Suprapubic skin (tissue), 4 donors: ENCODE data around the gene RPGRIP1. TPM values are rescaled to one million over a fixed set of nuclear protein-coding genes. Genes with fewer than 3 reads are reported as not detected.
"Not testable (repeated sequence)": the region's sequence is repeated elsewhere in the genome, so short reads cannot be mapped to it uniquely, and the experiment has no call there.

ENCODE experiments used
- DNase-seq, 2 donors: peaks; one replicate each; pipeline ENCODE4 v3.0.0-alpha.2; 2019; ENCODE audit warnings: low spot score in 2 of 2
- H3K27ac ChIP-seq: fragments of 200-600 bp; sonication (generic); one replicate; pipeline ENCODE4 v1.5.1; 2019
- H3K27me3 ChIP-seq: fragments of 200-600 bp; sonication (generic); one replicate; pipeline ENCODE4 v1.5.1; 2019
- H3K36me3 ChIP-seq: fragments of 200-600 bp; sonication (generic); one replicate; pipeline ENCODE4 v1.5.1; 2019
- H3K4me1 ChIP-seq: fragments of 200-600 bp; sonication (generic); one replicate; pipeline ENCODE4 v1.5.1; 2019
- H3K4me3 ChIP-seq: fragments of 200-600 bp; sonication (generic); one replicate; pipeline ENCODE4 v1.5.1; 2019; ENCODE audit warnings: mild to moderate bottlenecking
- H3K9me3 ChIP-seq: fragments of 200-600 bp; sonication (generic); one replicate; pipeline ENCODE4 v1.5.1; 2019
- CTCF ChIP-seq, 2 donors: fragments of 200-600 bp in 1 of 2; fragments of 450-650 bp in 1 of 2; sonication (generic) in 1 of 2; IDR thresholded peaks; one replicate each; pipeline ENCODE4 v1.5.1; 2016 to 2019; ENCODE audit warnings: antibody characterized with exemption in 2 of 2, mild to moderate bottlenecking in 1 of 2, moderate library complexity in 1 of 2
- EP300 ChIP-seq: sonication (generic); formaldehyde crosslinking; IDR thresholded peaks from one replicate; pipeline ENCODE4 v1.6.1; 2017; ENCODE audit warnings: antibody characterized with exemption
- POLR2A ChIP-seq, 2 donors: fragments of 450-650 bp; IDR thresholded peaks; one replicate each; pipeline ENCODE4 v1.6.1; 2017; ENCODE audit warnings: antibody characterized with exemption in 2 of 2, mild to moderate bottlenecking in 2 of 2, moderate library complexity in 2 of 2
- POLR2AphosphoS5 ChIP-seq, 3 donors: sonication (generic); formaldehyde crosslinking; IDR thresholded peaks; one replicate each; pipeline ENCODE4 v1.6.1; 2017; ENCODE audit warnings: antibody characterized with exemption in 3 of 3
- WGBS: methylation state at CpG from one replicate; pipeline ENCODE4 v1.1.5; 2018; 5-methylcytosine and 5-hydroxymethylcytosine counted together
- total RNA-seq, 4 donors: library from RNA; depleted of rRNA; stranded (reverse); fragments of >200 nt; gene quantifications; one replicate each; pipeline ENCODE4 v1.1.0, GENCODE V29; 2016

The RPGRIP1 gene
- total RNA-seq, 4 donors from 2014 or later, result not detected

- Histone ChIP-seq H3K36me3 (peaks cover 42% of the 10 kb centered on the region), H3K27me3 (no peaks in the 10 kb centered on the region), H3K4me3 (no peak overlapping the region), H3K4me1 (peaks cover 12% of the 10 kb centered on the region), H3K27ac (no peak overlapping the region), H3K9me3 (no peaks in the 10 kb centered on the region)
- WGBS, result 82% methylated on average over 1 of the region's 1 CpG
- no peak for DNase-seq
- TF ChIP-seq POLR2A (IDR thresholded peaks at IDR 0.05) (no peak), CTCF (IDR thresholded peaks at IDR 0.05) (no peak), EP300 (no peak), POLR2AphosphoS5 (IDR thresholded peaks at IDR 0.05) (no peak)
These were observed 31.5 kb upstream of the RPGRIP1 start for GRCh38 chr14:21248338-21248737.

GRCh38 chr14:21248739-21249411 is 31.0 kb upstream of the RPGRIP1 start:
- peaks cover 12% of the 10 kb centered on the region for H3K4me1 ChIP-seq
- H3K9me3 ChIP-seq, result no peaks in the 10 kb centered on the region
- H3K27me3 ChIP-seq, result no peaks in the 10 kb centered on the region
- TF ChIP-seq CTCF (IDR thresholded peaks at IDR 0.05), result no peak
- no peak for TF ChIP-seq EP300
- TF ChIP-seq POLR2AphosphoS5 (IDR thresholded peaks at IDR 0.05), result no peak
- no peak for TF ChIP-seq POLR2A (IDR thresholded peaks at IDR 0.05)
- H3K27ac ChIP-seq, result no peak overlapping the region
- DNase-seq, result no peak
- no peak overlapping the region for H3K4me3 ChIP-seq
- peaks cover 44% of the 10 kb centered on the region for H3K36me3 ChIP-seq
- WGBS, result 90% methylated on average over 8 of the region's 8 CpGs

DNA sequence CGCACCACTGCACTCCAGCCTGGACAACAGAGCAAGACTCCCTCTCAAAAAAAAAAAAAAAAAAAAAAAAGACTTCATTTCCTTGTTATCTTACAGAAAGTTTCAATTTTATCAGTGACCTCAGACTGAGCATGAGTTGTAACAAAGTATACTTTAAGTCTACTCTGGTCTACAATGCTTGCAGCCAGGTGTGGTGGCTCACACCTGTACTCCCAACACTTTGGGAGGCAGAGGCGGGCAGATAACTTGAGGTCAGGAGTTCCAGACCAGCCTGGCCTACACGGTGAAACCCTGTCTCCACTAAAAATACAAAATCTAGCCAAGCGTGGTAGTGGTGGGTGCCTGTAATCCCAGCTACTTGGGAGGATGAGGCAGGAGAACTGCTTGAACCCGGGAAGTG is 28.7 kb upstream of the RPGRIP1 start:
- H3K9me3 ChIP-seq, result no peaks in the 10 kb centered on the region
- TF ChIP-seq CTCF (IDR thresholded peaks at IDR 0.05), result no peak
- no peak for TF ChIP-seq POLR2A (IDR thresholded peaks at IDR 0.05)
- TF ChIP-seq POLR2AphosphoS5 (IDR thresholded peaks at IDR 0.05), result no peak
- no peak for TF ChIP-seq EP300
- no peaks in the 10 kb centered on the region for H3K27me3 ChIP-seq
- WGBS, result 90% methylated on average over 5 of the region's 5 CpGs
- H3K27ac ChIP-seq, result no peak overlapping the region
- H3K4me1 ChIP-seq, result peaks cover 25% of the 10 kb centered on the region
- no peak for DNase-seq
- H3K4me3 ChIP-seq, result no peak overlapping the region
- peaks cover 55% of the 10 kb centered on the region for H3K36me3 ChIP-seq

GRCh38 chr14:21252149-21252548 is 27.7 kb upstream of the RPGRIP1 start:
- TF ChIP-seq POLR2AphosphoS5 (IDR thresholded peaks at IDR 0.05) (no peak), CTCF (IDR thresholded peaks at IDR 0.05) (no peak), EP300 (no peak), POLR2A (IDR thresholded peaks at IDR 0.05) (no peak)
- H3K9me3 ChIP-seq, result no peaks in the 10 kb centered on the region
- H3K36me3 ChIP-seq, result peaks cover 65% of the 10 kb centered on the region
- no peaks in the 10 kb centered on the region for H3K27me3 ChIP-seq
- no peak for DNase-seq
- H3K4me1 ChIP-seq, result peaks cover 28% of the 10 kb centered on the region
- H3K27ac ChIP-seq, result no peak overlapping the region
- no peak overlapping the region for H3K4me3 ChIP-seq
- WGBS, result 90% methylated on average over 2 of the region's 2 CpGs

DNA sequence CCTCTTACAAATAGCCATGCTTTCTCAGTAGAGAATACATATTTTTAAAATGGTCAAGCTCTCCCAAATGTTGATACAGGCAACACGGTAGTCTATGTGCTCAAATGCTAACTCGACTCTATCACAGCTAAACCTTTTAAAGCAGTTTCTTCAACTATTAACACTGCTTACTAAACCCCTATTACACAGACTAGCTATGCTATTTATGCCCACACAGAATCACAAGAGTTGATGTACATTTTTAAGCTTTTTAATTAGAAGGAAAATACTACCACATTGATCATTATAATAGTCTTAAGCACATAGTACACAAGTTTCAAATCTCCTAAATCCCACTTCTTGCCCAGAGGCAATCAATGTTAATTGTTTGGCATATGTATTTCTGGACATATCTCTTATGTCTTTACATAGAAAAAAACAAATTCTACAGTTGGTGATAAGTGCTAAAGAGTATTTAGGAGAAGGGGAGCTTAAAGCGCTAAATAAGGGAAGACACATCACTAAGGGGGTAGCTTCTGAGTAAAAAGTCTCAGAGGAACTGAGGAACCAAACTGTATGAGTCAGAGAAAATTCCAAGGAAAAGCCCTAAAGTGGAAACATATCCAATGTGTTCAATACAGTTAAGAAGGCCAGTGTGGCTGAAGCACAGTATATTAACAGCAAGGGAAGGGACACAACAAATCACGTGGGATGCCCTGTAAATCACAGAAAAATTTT is 24.3 kb upstream of the RPGRIP1 start:
- no peak for DNase-seq
- H3K9me3 ChIP-seq, result no peaks in the 10 kb centered on the region
- H3K4me1 ChIP-seq, result peaks cover 47% of the 10 kb centered on the region
- H3K36me3 ChIP-seq, result peaks cover 55% of the 10 kb centered on the region
- H3K27ac ChIP-seq, result no peak overlapping the region
- no peak overlapping the region for H3K4me3 ChIP-seq
- no peak for TF ChIP-seq POLR2A (IDR thresholded peaks at IDR 0.05)
- TF ChIP-seq EP300, result no peak
- TF ChIP-seq CTCF (IDR thresholded peaks at IDR 0.05), result no peak
- no peak for TF ChIP-seq POLR2AphosphoS5 (IDR thresholded peaks at IDR 0.05)
- WGBS, result 52% methylated on average over 4 of the region's 4 CpGs
- no peaks in the 10 kb centered on the region for H3K27me3 ChIP-seq

GRCh38 chr14:21256102-21256447 is 23.8 kb upstream of the RPGRIP1 start:
- DNase-seq, H3K9me3 ChIP-seq, H3K27me3 ChIP-seq, H3K4me3 ChIP-seq, H3K27ac ChIP-seq: not testable (repeated sequence)
- Histone ChIP-seq H3K4me1 (peaks cover 47% of the 10 kb centered on the region), H3K36me3 (peaks cover 55% of the 10 kb centered on the region)
- WGBS, result 83% methylated on average over 8 of the region's 8 CpGs
